Activated gamma-delta T cell (primary cell): Measurements from ENCODE around the gene BAG3.

ENCODE experiments used
- DNase-seq: peaks from one replicate; lab custom pipeline; 2025; lab: John Stamatoyannopoulos, UW

Gene BAG3

GRCh38 chr10:119665901-119666708, 14.9 kb downstream of the BAG3 start:
- DNase-seq = no peak

GRCh38 chr10:119666709-119667004, 15.5 kb downstream of the BAG3 start:
- DNase-seq = no peak

DNA sequence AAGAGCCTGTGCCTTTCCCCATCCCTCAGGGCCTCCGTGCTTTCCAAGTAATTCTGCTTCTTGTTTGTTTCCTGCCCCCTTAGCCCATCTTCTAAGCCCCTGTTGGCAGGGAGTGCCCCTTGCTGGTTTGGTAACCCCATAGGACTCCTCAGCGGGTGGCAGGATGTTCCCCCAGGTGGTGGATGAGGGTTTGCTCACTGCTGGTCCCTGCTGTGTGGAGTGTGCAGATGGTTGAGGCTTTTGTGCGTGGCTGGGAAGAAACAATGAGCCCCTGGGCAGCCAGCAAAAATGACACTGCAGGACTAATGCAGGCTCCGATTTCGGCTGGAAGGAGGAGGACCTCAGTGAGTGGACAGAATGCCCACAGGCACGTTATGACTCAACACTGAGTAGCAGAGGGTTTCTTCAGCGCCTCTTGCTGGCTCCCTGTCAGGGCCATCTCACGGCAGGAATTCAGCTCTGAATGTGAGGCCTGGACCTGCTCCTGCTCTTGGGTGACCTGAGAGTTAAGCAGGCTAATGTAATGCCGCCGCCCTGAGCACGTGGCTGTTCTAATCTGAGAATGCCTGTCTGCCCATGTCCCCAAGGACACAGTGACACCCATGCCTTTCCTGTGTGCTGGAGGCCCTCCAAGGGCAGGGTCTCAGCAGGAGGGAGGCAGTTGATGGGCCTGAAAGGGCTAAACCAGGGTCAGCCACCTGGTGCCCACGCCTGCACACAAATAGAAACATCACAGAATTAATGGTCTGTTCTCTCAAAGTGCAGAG, 16.6 kb downstream of the BAG3 start:
- no peak for DNase-seq

GRCh38 chr10:119668461-119668860, 17.3 kb downstream of the BAG3 start:
- DNase-seq = no peak

DNA sequence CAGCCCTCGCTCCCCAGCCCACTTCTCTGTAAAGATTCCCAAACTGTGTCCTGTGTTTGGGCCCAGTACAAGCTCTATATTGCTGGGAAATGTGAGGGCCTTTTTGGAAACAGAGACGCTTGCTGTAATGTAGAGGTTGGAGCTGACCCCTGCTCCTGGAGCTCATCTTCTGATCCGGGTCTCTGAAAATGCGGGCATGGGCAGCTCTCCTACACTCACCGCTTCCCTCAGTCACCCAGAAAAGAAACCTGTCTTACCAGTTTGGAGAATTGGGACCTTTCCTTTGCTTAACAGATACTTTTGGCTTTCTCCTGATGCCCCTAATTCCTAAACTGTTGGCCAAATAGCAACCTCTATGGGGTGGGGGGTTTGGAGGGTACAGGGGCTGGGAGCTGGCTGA, 18.2 kb downstream of the BAG3 start:
- DNase-seq = no peak

DNA sequence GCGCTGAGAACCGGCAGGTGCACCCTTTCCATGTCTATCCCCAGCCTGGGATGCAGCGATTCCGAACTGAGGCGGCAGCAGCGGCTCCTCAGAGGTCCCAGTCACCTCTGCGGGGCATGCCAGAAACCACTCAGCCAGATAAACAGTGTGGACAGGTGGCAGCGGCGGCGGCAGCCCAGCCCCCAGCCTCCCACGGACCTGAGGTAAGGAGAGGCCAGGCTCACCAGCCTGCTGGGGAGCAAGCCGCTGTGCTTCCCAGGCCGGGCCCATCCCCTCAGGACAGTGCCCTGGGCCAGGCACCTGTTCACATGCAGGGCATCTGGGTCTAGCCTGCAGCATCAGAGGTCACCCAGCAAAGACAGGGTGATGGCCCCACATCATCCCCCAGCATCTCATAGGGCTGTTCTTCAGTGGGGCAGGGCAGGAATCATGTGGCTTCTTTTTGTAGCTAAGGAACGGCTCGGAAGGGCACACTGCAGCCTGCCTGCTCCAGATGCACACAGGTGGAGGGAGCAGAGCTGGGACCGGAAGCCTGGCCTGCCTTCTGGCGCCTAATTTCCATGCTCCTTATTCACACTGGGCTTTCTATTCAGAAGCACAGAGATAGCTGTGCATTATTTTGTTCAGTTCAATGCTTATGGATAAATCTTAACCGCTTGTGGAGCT, 18.9 kb downstream of the BAG3 start:
- no peak for DNase-seq

DNA sequence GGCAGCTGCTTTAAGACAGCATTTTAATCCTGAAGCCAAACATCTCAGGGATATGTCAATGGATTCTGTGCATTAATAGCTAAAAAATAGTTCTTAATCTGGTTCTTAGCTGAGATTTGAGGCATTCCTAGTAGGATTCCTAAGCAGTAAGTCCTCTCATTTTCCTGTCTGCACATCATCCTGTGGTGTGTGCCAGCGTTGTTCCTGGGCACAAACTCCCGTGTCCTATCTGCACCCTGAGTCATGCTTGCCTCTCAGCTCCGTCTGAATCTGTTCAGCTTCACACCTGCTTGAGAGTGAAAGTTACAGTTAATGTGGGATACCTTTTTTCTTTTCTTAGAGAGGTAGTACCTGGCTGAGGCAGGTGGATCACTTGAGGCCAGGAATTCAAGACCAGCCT, 19.5 kb downstream of the BAG3 start:
- DNase-seq = no peak

DNA sequence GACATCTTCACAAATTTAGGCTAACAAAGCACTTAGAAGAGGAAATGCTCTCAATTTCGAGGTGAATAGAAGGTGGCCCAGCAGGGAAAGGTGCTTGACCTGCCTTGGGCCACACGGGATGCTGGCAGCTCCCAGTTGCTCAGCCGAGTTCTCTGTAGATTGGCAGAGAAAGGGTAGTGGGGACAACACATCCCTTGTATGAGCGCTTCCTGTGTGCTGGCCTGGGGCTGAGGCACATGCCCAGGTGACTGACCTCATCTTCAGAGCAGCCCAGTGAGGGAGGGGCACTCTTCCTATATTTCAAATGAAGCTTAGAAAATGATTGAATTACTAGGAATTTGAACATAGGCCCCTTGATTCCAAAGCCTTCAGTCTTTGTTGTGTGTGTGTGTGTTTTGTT, 20.2 kb downstream of the BAG3 start:
- DNase-seq = no peak

DNA sequence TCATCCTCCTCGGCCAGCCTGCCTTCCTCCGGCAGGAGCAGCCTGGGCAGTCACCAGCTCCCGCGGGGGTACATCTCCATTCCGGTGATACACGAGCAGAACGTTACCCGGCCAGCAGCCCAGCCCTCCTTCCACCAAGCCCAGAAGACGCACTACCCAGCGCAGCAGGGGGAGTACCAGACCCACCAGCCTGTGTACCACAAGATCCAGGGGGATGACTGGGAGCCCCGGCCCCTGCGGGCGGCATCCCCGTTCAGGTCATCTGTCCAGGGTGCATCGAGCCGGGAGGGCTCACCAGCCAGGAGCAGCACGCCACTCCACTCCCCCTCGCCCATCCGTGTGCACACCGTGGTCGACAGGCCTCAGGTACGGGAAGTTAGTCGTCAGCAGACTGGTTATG, 21.1 kb downstream of the BAG3 start:
- DNase-seq = no peak

GRCh38 chr10:119673271-119673670, 22.1 kb downstream of the BAG3 start:
- DNase-seq = no peak

DNA sequence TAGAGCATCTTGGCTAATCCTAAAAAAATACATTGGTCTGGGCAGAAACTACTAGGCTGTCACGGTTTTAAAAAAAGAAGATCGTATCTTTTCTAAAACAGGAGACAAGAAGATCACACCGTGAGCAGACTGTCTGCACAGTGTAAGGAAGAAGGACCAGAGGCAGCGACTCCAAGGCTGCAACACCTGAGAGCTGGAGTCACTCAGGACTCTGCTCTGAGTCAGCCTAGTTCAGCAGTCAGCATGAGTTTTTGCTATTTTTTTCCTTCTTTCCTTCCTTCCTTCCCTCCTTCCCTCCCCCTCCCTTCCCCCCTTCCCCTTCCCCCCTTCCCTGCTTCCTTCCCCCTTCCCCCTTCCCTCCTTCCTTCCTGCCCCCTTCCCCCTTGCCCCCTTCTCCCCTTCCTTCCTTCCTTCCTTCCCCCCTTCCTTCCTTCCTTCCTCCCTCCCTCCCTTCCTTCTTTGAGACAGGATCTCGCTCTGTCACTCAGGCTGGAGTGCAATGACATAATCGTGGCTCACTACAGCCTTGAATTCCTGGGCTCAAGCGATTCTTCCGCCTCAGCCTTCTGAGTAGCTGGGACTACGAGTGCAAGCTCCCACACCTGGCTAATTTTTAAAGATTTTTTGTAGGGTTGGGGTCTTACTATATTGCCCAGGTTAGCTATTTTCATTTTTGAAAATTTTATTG, 24.4 kb downstream of the BAG3 start:
- no peak for DNase-seq

DNA sequence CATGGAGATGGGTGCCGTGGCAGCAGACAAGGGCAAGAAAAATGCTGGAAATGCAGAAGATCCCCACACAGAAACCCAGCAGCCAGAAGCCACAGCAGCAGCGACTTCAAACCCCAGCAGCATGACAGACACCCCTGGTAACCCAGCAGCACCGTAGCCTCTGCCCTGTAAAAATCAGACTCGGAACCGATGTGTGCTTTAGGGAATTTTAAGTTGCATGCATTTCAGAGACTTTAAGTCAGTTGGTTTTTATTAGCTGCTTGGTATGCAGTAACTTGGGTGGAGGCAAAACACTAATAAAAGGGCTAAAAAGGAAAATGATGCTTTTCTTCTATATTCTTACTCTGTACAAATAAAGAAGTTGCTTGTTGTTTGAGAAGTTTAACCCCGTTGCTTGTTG, 25.9 kb downstream of the BAG3 start:
- DNase-seq = no peak

DNA sequence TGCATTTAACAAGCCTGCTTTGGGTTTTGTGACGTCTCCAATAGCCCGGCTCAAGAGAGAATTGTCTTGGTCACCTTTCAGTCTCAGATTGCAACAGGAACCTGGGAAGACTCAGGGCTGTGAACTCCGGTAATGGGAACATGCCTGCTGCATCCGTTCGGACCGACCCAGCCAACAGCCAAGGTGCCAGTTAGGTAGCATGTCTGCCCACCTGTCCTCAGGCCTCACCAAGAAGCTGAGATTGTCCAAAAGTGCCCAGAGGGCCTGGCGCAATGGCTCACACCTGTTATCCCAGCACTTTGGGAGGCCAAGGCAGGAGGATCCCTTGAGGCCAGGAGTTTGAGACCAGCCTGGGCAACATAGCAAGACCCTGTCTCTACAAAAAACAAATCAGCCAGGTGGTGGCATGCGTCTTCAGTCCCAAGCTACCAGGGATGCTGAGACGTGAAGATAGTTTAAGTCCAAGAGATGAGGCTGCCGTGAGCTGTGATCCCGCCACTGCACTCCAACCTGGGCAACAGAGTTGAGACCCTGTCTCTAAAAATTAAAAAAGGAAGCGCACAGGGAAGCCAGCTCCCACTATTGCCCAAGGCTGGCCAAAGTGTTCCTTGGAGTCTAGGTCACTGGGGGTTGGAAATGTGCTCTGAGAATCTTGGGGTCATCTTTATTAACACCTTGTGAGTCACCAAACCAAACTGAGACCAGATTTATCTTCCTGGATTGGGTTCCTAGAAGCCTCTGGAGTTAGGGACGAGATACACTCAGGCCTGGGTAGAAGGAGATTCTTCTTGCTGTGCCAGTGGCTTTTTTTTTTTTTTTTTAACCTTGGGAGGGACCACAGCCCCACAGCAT, 26.9 kb downstream of the BAG3 start:
- no peak for DNase-seq

DNA sequence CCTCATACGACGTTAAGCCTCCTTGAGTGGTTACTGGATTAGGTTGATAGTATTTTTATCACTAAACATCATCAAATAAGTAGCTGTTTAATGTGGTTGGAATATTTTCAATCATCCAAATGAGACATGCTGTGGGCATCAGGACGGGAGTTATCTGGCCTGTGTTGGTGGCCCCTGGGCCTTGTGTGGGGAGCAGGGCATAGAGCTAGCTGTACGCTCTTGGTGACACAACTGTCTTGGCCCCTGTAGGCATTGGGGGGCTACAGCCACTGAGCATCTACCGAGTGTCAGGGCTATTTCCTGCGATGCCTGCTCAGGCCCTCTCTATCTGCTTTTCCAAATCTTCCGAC, 28.3 kb downstream of the BAG3 start:
- no peak for DNase-seq

DNA sequence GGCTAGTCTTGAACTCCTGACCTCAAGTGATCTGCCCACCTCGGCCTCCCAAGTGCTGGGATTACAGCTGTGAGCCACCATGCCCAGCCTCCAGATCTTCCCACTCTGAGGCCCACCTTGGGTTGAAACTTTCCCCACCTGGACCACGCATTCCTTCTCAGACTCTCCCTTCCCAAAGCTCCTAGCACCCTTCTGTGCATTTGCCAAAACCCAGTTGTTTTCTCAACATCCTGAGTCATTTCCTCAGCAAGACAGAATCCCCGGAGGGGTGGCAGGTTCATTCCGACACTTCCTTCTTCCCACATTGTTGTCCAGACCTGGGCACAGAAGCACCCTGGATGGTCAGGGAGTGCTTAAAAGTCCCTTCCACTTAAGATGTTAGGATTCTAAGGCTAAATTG, 28.9 kb downstream of the BAG3 start:
- no peak for DNase-seq

- no peak for DNase-seq
These were observed 29.5 kb downstream of the BAG3 start for GRCh38 chr10:119680650-119681081.

- DNase-seq = peak; percentile 20
These were observed 35.4 kb downstream of the BAG3 start for GRCh38 chr10:119686465-119687191.

DNA sequence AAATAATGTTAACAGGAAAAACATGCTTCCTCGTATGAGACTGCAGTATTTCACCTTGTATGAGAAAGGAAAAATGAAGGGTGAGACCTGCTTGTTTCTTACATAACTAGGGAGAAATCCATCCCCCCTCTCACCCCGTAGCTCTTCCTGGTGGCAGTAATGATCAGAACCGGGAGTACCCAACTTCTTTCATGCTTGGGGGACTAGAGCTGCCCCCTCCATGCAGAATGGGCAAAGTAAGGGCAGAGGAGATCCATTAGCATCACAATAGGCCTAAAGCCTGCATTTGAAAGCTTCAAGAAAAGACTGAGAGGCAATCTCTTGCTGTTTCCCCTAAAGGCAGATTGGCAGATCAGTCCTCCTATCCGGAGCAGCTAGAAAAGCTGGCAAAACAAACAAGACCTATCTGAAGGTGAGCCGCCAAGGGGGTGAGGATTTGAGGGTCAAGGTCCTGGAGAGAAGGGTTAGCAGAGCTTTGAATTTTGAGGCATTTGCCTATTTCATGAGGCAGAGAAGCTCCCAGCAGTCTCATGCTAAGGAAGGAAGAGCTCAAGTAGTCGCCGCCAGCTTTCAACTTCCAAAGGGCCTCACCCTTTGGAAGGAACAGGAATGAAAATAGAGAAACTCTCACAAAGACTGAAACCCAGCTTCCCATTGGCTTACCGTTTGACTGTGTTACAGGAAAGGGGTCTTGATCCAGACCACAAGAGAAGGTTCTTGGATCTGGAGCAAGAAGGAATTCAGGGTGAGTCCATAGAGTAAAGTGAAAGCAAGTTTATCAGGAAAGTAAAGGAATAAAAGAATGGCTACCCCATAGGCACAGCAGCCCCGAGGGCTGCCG, 36.2 kb downstream of the BAG3 start:
- no peak for DNase-seq

GRCh38 chr10:119688033-119688508, 36.9 kb downstream of the BAG3 start:
- DNase-seq = no peak
